H9 (cell line): ENCODE data around the gene HASPIN. TPM values are rescaled to one million over a fixed set of nuclear protein-coding genes. Genes with fewer than 3 reads are reported as not detected.

ENCODE experiments used
- DNase-seq: peaks from one replicate; pipeline ENCODE4 v3.0.0-alpha.2; 2017
- H2AFZ ChIP-seq: one replicate; pipeline ENCODE4 v1.6.1; 2013; ENCODE audit warnings: mild to moderate bottlenecking, low read length, control low read depth, moderate library complexity
- H2AK5ac ChIP-seq: 2 replicates; pipeline ENCODE4 v1.6.1; 2013; ENCODE audit warnings: low read length, control low read depth, mixed read lengths; ENCODE audit not compliant: insufficient read length
- H2BK120ac ChIP-seq: one replicate; pipeline ENCODE4 v1.6.1; 2013; ENCODE audit warnings: low read depth, mild to moderate bottlenecking, low read length, control low read depth, inconsistent platforms; ENCODE audit not compliant: poor library complexity, severe bottlenecking
- H2BK12ac ChIP-seq: 2 replicates; pipeline ENCODE4 v1.6.1; 2013; ENCODE audit warnings: low read length, control low read depth, mixed read lengths, low read depth; ENCODE audit not compliant: insufficient read length
- H2BK15ac ChIP-seq: 2 replicates; pipeline ENCODE4 v1.6.1; 2013; ENCODE audit warnings: low read depth, low read length, control low read depth
- H2BK20ac ChIP-seq: one replicate; pipeline ENCODE4 v1.6.1; 2013; ENCODE audit warnings: low read depth, mild to moderate bottlenecking, low read length, control low read depth, inconsistent platforms; ENCODE audit not compliant: poor library complexity, severe bottlenecking
- H2BK5ac ChIP-seq: 2 replicates; pipeline ENCODE4 v1.6.1; 2013; ENCODE audit warnings: low read length, control low read depth, mixed read lengths; ENCODE audit not compliant: insufficient read length
- H3K14ac ChIP-seq: 2 replicates; pipeline ENCODE4 v1.6.1; 2013; ENCODE audit warnings: low read length, control low read depth; ENCODE audit not compliant: insufficient read depth
- H3K18ac ChIP-seq: 2 replicates; pipeline ENCODE4 v1.6.1; 2013; ENCODE audit warnings: low read depth, mild to moderate bottlenecking, mixed read lengths, low read length, control low read depth; ENCODE audit not compliant: insufficient read length
- H3K23ac ChIP-seq: 2 replicates; pipeline ENCODE4 v1.6.1; 2013; ENCODE audit warnings: low read length, control low read depth, mixed read lengths, low read depth; ENCODE audit not compliant: insufficient read length
- H3K23me2 ChIP-seq: 2 replicates; pipeline ENCODE4 v1.6.1; 2013; ENCODE audit warnings: low read depth, mild to moderate bottlenecking, mixed read lengths, low read length, control low read depth; ENCODE audit not compliant: insufficient read length, poor library complexity, severe bottlenecking
- H3K27ac ChIP-seq: 2 replicates; pipeline ENCODE4 v1.5.1; 2013; ENCODE audit warnings: low read length, control low read depth, mixed read lengths, low read depth; ENCODE audit not compliant: insufficient read length
- H3K27me3 ChIP-seq: 2 replicates; pipeline ENCODE4 v1.6.1; 2013; ENCODE audit warnings: low read length, control low read depth, inconsistent platforms; ENCODE audit not compliant: insufficient read depth
- H3K4ac ChIP-seq: 2 replicates; pipeline ENCODE4 v1.6.1; 2013; ENCODE audit warnings: low read depth, mild to moderate bottlenecking, control low read depth, inconsistent platforms, low read length, moderate library complexity
- H3K4me1 ChIP-seq: 2 replicates; pipeline ENCODE4 v1.6.1; 2013; ENCODE audit warnings: low read length, control low read depth, inconsistent platforms; ENCODE audit not compliant: insufficient read depth
- H3K4me2 ChIP-seq: 2 replicates; pipeline ENCODE4 v1.6.1; 2013; ENCODE audit warnings: low read length, control low read depth, mixed read lengths; ENCODE audit not compliant: insufficient read length, insufficient read depth
- H3K56ac ChIP-seq: 2 replicates; pipeline ENCODE4 v1.6.1; 2013; ENCODE audit warnings: low read depth, mild to moderate bottlenecking, mixed read lengths, low read length, control low read depth; ENCODE audit not compliant: insufficient read length
- H3K79me1 ChIP-seq: 2 replicates; pipeline ENCODE4 v1.6.1; 2013; ENCODE audit warnings: low read depth, mild to moderate bottlenecking, moderate library complexity, low read length, control low read depth, inconsistent platforms; ENCODE audit not compliant: insufficient read depth, poor library complexity, severe bottlenecking
- H3K79me2 ChIP-seq: 2 replicates; pipeline ENCODE4 v1.6.1; 2013; ENCODE audit warnings: low read length, control low read depth, inconsistent platforms; ENCODE audit not compliant: insufficient read depth
- H3K9ac ChIP-seq: 2 replicates; pipeline ENCODE4 v1.6.1; 2013; ENCODE audit warnings: low read length, control low read depth, mixed read lengths; ENCODE audit not compliant: insufficient read length; ENCODE audit errors: extremely low read depth
- H3K9me3 ChIP-seq: one replicate; pipeline ENCODE4 v1.6.1; 2013; ENCODE audit warnings: low read depth, low read length, inconsistent platforms; ENCODE audit not compliant: control insufficient read depth
- H3T11ph ChIP-seq: one replicate; pipeline ENCODE4 v1.6.1; 2013; ENCODE audit warnings: mild to moderate bottlenecking, low read length, control low read depth, inconsistent platforms
- H4K20me1 ChIP-seq: one replicate; pipeline ENCODE4 v1.6.1; 2013; ENCODE audit not compliant: control insufficient read depth, insufficient read length, insufficient read depth
- H4K5ac ChIP-seq: 2 replicates; pipeline ENCODE4 v1.6.1; 2013; ENCODE audit warnings: low read depth, mild to moderate bottlenecking, mixed read lengths, low read length, control low read depth; ENCODE audit not compliant: insufficient read length
- H4K8ac ChIP-seq: replicated peaks from 2 replicates; pipeline ENCODE4 v1.6.1; 2013; ENCODE audit warnings: low read length, control low read depth, mixed read lengths, low read depth; ENCODE audit not compliant: insufficient read length
- H4K91ac ChIP-seq: 2 replicates; pipeline ENCODE4 v1.6.1; 2013; ENCODE audit warnings: low read depth, mild to moderate bottlenecking, moderate library complexity, mixed read lengths, low read length, control low read depth; ENCODE audit not compliant: insufficient read length
- H3K27ac Mint-ChIP-seq, 3 experiments: 2 replicates in 2 of 3; 3 replicates in 1 of 3; pipeline ENCODE4 v1.8.0; 2020 to 2021; ENCODE audit warnings: mixed read lengths in 3 of 3, mild to moderate bottlenecking in 1 of 3, moderate library complexity in 1 of 3
- H3K27me3 Mint-ChIP-seq: 2 replicates; pipeline ENCODE4 v1.8.0; 2021; ENCODE audit warnings: low read depth, mild to moderate bottlenecking, moderate library complexity, mixed read lengths
- H3K36me3 Mint-ChIP-seq, 3 experiments: 2 replicates in 2 of 3; 3 replicates in 1 of 3; pipeline ENCODE4 v1.8.0; 2020 to 2021; ENCODE audit warnings: low read depth in 3 of 3, mixed read lengths in 3 of 3; ENCODE audit not compliant: insufficient read depth in 1 of 3
- H3K4me1 Mint-ChIP-seq, 2 experiments: 2 replicates each; pipeline ENCODE4 v1.8.0; 2020; ENCODE audit warnings: mixed read lengths in 2 of 2
- H3K4me3 Mint-ChIP-seq, 2 experiments: 2 replicates in 1 of 2; 3 replicates in 1 of 2; pipeline ENCODE4 v1.8.0; 2020 to 2021; ENCODE audit warnings: mild to moderate bottlenecking in 2 of 2, mixed read lengths in 2 of 2, moderate library complexity in 1 of 2
- H3K9me3 Mint-ChIP-seq, 2 experiments: 2 replicates in 1 of 2; 3 replicates in 1 of 2; pipeline ENCODE4 v1.8.0; 2020; ENCODE audit warnings: mild to moderate bottlenecking in 2 of 2, mixed read lengths in 2 of 2, moderate library complexity in 1 of 2
- WGBS: extraction: QIAGEN DNeasy Blood & Tissue Kit; methylation state at CpG from one replicate; pipeline ENCODE4 v1.1.7; 2013; ENCODE audit warnings: missing lambda C conversion rate, low lambda C conversion rate, mixed read lengths; ENCODE audit not compliant: insufficient read length; ENCODE audit errors: extremely low coverage; 5-methylcytosine and 5-hydroxymethylcytosine counted together
- total RNA-seq: library from RNA; stranded (reverse); gene quantifications from 2 replicates; pipeline ENCODE4 v1.2.1, GENCODE V29; 2021
- TF ChIP-seq, protein P1 (sequence below): fragments of 200-600 bp; sonication (generic); conservative IDR thresholded peaks from 3 replicates; pipeline ENCODE4 v1.8.0; 2021; ENCODE audit warnings: antibody characterized with exemption, mild to moderate bottlenecking

The HASPIN gene
- total RNA-seq, 1 experiment from 2014 or later, result 26.6 TPM

DNA sequence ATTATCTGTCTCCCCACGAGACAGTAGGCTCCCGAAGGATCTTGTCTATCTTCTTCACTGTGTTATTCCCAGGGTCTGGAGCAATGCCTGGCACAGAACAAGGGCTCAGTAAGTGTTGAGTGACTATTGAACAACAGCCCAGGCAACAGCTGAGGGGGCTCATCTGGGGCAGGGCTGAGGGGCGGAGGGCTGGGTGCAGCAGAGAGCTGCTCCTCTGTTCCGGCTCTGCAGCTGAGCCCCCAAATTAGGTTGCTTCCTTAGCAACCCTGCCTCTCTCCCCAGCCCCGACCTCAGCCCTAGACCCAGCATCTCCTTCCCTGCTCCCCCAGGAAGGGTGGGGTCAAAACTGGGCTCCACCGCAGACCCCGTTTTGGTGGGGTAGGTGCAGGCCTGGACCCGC lies 45.1 kb downstream of the HASPIN start:
- Histone ChIP-seq H3K4me2 (no peak overlapping the region), H3K4me1 (no peaks in the 10 kb centered on the region; the same call in 1 of the 2 replicates), H3K23ac (no peak overlapping the region), H3K27me3 (no peaks in the 10 kb centered on the region), H3K9ac (no peak overlapping the region), H2BK15ac (no peak overlapping the region), H3K79me1 (no peaks in the 10 kb centered on the region), H3K4ac (no peak overlapping the region), H2BK20ac (no peak overlapping the region), H3K56ac (no peak overlapping the region), H3K18ac (no peak overlapping the region), H3K14ac (no peak overlapping the region), H4K5ac (no peak overlapping the region), H3K27ac (no peak overlapping the region), H2BK12ac (no peak overlapping the region), H3T11ph (no peak overlapping the region), H3K79me2 (no peaks in the 10 kb centered on the region), H3K23me2 (no peaks in the 10 kb centered on the region), H2AK5ac (no peak overlapping the region), H3K9me3 (no peaks in the 10 kb centered on the region), H4K8ac (no peak overlapping the region), H4K20me1 (no peaks in the 10 kb centered on the region), H2BK120ac (no peak overlapping the region), H2AFZ (no peak overlapping the region), H4K91ac (no peak overlapping the region), H2BK5ac (no peak overlapping the region)
- Mint-ChIP-seq H3K9me3 (peaks cover 2 to 8% of the 10 kb centered on the region in 2 experiments; a peak in 3 of 5 replicates), H3K36me3 (peaks cover 0 to 5% (median 0%) of the 10 kb centered on the region in 3 experiments; a peak in 3 of 7 replicates), H3K27ac (0 out of 7 replicates have a peak overlapping the region, but pooled peaks of 1 of the 3 experiments have one; percentile 26), H3K4me1 (peaks cover 15 to 23% of the 10 kb centered on the region in 2 experiments), H3K27me3 (no peaks in the 10 kb centered on the region; the same call in 1 of the 2 replicates), H3K4me3 (no peak overlapping the region)
- TF ChIP-seq, protein P1, sequence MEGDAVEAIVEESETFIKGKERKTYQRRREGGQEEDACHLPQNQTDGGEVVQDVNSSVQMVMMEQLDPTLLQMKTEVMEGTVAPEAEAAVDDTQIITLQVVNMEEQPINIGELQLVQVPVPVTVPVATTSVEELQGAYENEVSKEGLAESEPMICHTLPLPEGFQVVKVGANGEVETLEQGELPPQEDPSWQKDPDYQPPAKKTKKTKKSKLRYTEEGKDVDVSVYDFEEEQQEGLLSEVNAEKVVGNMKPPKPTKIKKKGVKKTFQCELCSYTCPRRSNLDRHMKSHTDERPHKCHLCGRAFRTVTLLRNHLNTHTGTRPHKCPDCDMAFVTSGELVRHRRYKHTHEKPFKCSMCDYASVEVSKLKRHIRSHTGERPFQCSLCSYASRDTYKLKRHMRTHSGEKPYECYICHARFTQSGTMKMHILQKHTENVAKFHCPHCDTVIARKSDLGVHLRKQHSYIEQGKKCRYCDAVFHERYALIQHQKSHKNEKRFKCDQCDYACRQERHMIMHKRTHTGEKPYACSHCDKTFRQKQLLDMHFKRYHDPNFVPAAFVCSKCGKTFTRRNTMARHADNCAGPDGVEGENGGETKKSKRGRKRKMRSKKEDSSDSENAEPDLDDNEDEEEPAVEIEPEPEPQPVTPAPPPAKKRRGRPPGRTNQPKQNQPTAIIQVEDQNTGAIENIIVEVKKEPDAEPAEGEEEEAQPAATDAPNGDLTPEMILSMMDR, result no peak
- WGBS, result no CpG with 5 or more reads among the region's 8 CpGs
- DNase-seq, result no peak
